PC-9 (cell line): ENCODE data around the gene GRIK3. TPM values are rescaled to one million over a fixed set of nuclear protein-coding genes. Genes with fewer than 3 reads are reported as not detected.

Experiments used
- BruUV-seq: library from RNA; stranded (reverse); fragments of 400-500 nt; replicated peaks from 2 replicates; lab custom pipeline; 2021; lab: Mats Ljungman, UMichigan
- CTCF ChIA-PET: fragments of 300-600 bp; sonication (Branson Sonifier 250); formaldehyde crosslinking; loops from one replicate; lab custom pipeline; 2022; ENCODE audit warnings: antibody characterized with exemption; lab: Charles Lee
- POLR2A ChIA-PET: fragments of 300-600 bp; sonication (Branson Sonifier 250); formaldehyde crosslinking; loops from one replicate; lab custom pipeline; 2022; ENCODE audit warnings: antibody characterized with exemption; ENCODE audit not compliant: unreplicated experiment; lab: Charles Lee
- DNase-seq, 2 experiments: peaks; one replicate each; pipeline versions ENCODE4 v3.0.0 to v3.0.0-alpha.2; 2015 to 2022; ENCODE audit warnings: mixed read lengths in 1 of 2
- H2AFZ ChIP-seq: fragments of 200-600 bp; sonication (generic); 2 replicates; pipeline ENCODE4 v1.8.1; 2017; ENCODE audit warnings: antibody characterized with exemption
- H3F3A ChIP-seq: fragments of 200-600 bp; sonication (generic); 2 replicates; pipeline ENCODE4 v1.8.1; 2017; ENCODE audit warnings: antibody characterized with exemption, mild to moderate bottlenecking, low read depth; ENCODE audit not compliant: insufficient read depth
- H3K27ac ChIP-seq: fragments of 200-600 bp; sonication (generic); 2 replicates; pipeline ENCODE4 v1.6.1; 2016; ENCODE audit warnings: mixed run types
- H3K27me3 ChIP-seq: fragments of 200-600 bp; sonication (generic); 2 replicates; pipeline ENCODE4 v1.6.1; 2016; ENCODE audit warnings: low read depth, mixed run types; ENCODE audit not compliant: insufficient read depth
- H3K36me3 ChIP-seq: fragments of 200-600 bp; sonication (generic); 2 replicates; pipeline ENCODE4 v1.6.1; 2016; ENCODE audit warnings: low read depth, mixed run types
- H3K4me1 ChIP-seq: fragments of 200-600 bp; sonication (generic); replicated peaks from 2 replicates; pipeline ENCODE4 v1.6.1; 2016; ENCODE audit warnings: mixed run types; ENCODE audit not compliant: insufficient read depth
- H3K4me2 ChIP-seq: fragments of 200-600 bp; sonication (generic); 2 replicates; pipeline ENCODE4 v1.6.1; 2017; ENCODE audit warnings: mixed run types
- H3K4me3 ChIP-seq: fragments of 200-600 bp; sonication (generic); 2 replicates; pipeline ENCODE4 v1.6.1; 2016; ENCODE audit warnings: mixed run types
- H3K79me2 ChIP-seq: fragments of 200-600 bp; sonication (generic); 2 replicates; pipeline ENCODE4 v1.6.1; 2017; ENCODE audit warnings: low read depth, mixed run types
- H3K9me2 ChIP-seq: fragments of 200-600 bp; sonication (generic); 2 replicates; pipeline ENCODE4 v1.8.1; 2017; ENCODE audit warnings: mild to moderate bottlenecking; ENCODE audit not compliant: insufficient read depth
- H3K9me3 ChIP-seq: fragments of 200-600 bp; sonication (generic); 2 replicates; pipeline ENCODE4 v1.8.1; 2016; ENCODE audit warnings: low read depth; ENCODE audit not compliant: insufficient read depth
- H4K20me1 ChIP-seq: fragments of 200-600 bp; sonication (generic); 2 replicates; pipeline ENCODE4 v1.8.1; 2017; ENCODE audit not compliant: insufficient read depth
- CTCF ChIP-seq: fragments of 200-600 bp; sonication (generic); conservative IDR thresholded peaks from 2 replicates; pipeline ENCODE4 v1.6.1; 2017; ENCODE audit warnings: mixed run types, antibody characterized with exemption, mild to moderate bottlenecking, moderate library complexity
- EZH2 ChIP-seq: fragments of 200-600 bp; sonication (generic); IDR thresholded peaks from 2 replicates; pipeline ENCODE4 v1.8.0; 2017; ENCODE audit warnings: antibody characterized with exemption, low read depth
- intact Hi-C: fragments of 100-400 bp; cut with micrococcal nuclease; formaldehyde crosslinking; loops from one replicate; pipeline ENCODE4 v1.10.0; 2022; ENCODE audit not compliant: unreplicated experiment
- total RNA-seq: library from RNA; stranded (reverse); gene quantifications from 2 replicates; pipeline ENCODE4 v1.2.3, GENCODE V29; 2021

The GRIK3 gene
- total RNA-seq, 1 experiment from 2014 or later, result not detected

- Histone ChIP-seq H3K4me2 (no peak overlapping the region), H3F3A (no peaks in the 10 kb centered on the region), H3K9me3 (no peaks in the 10 kb centered on the region), H3K9me2 (no peaks in the 10 kb centered on the region), H3K4me1 (no peaks in the 10 kb centered on the region), H3K27me3 (peaks cover 26% of the 10 kb centered on the region), H3K36me3 (no peaks in the 10 kb centered on the region), H3K27ac (no peak overlapping the region), H4K20me1 (no peaks in the 10 kb centered on the region), H2AFZ (no peak overlapping the region), H3K4me3 (no peak overlapping the region), H3K79me2 (no peaks in the 10 kb centered on the region)
- intact Hi-C loops, result no loop called here
- no TSS peak for BruUV-seq
- ChIA-PET POLR2A (no interaction called here), CTCF (no interaction called here)
- no peak for DNase-seq
- TF ChIP-seq EZH2, result no peak
- TF ChIP-seq CTCF, result no peak; the same call in 1 of the 2 replicates
Measured at GRCh38 chr1:36864182-36864822, 170.0 kb downstream of the GRIK3 start.

GRCh38 chr1:36863500-36863899, 170.8 kb downstream of the GRIK3 start:
- intact Hi-C loops, result no loop called here
- Histone ChIP-seq H4K20me1 (no peaks in the 10 kb centered on the region), H3K79me2 (no peaks in the 10 kb centered on the region), H3K27ac (no peak overlapping the region), H3K4me1 (no peaks in the 10 kb centered on the region), H3K9me3 (no peaks in the 10 kb centered on the region), H3K9me2 (no peaks in the 10 kb centered on the region), H2AFZ (no peak overlapping the region), H3K36me3 (no peaks in the 10 kb centered on the region), H3K27me3 (peaks cover 24% of the 10 kb centered on the region), H3K4me2 (no peak overlapping the region), H3K4me3 (no peak overlapping the region), H3F3A (no peaks in the 10 kb centered on the region)
- DNase-seq, result no peak
- POLR2A ChIA-PET, result no interaction called here
- CTCF ChIA-PET, result interaction anchor here (0.7 kb wide), 1 partner anchor 263 kb away, joined by 3 read pairs; no protein-coding TSS in a partner anchor
- TF ChIP-seq EZH2 (no peak), CTCF (no peak)
- no TSS peak for BruUV-seq

GRCh38 chr1:36863061-36863460, 171.3 kb downstream of the GRIK3 start:
- Histone ChIP-seq H4K20me1 (no peaks in the 10 kb centered on the region), H3K9me3 (no peaks in the 10 kb centered on the region), H3K79me2 (no peaks in the 10 kb centered on the region), H2AFZ (no peak overlapping the region), H3K4me2 (no peak overlapping the region), H3F3A (no peaks in the 10 kb centered on the region), H3K4me1 (no peaks in the 10 kb centered on the region), H3K27me3 (peaks cover 26% of the 10 kb centered on the region), H3K9me2 (no peaks in the 10 kb centered on the region), H3K36me3 (no peaks in the 10 kb centered on the region), H3K4me3 (no peak overlapping the region), H3K27ac (no peak overlapping the region)
- intact Hi-C loops, result no loop called here
- POLR2A ChIA-PET, result no interaction called here
- TF ChIP-seq CTCF (no peak), EZH2 (no peak)
- no peak for DNase-seq
- no TSS peak for BruUV-seq
- CTCF ChIA-PET, result interaction anchor here (0.7 kb wide), 1 partner anchor 264 kb away, joined by 3 read pairs; no protein-coding TSS in a partner anchor
